CD4-positive, alpha-beta T cell treated with Interleukin-6 at 100 ng/mL for 8 hours (primary cell): ENCODE data around the gene POLDIP2.

Experiments used
- DNase-seq: peaks from one replicate; pipeline ENCODE4 v3.0.0-alpha.2; 2020; ENCODE audit warnings: mixed read lengths, low spot score

POLDIP2 gene

GRCh38 chr17:28317099-28317965 lies 40.0 kb downstream of the POLDIP2 start:
- DNase-seq = no peak

- DNase-seq = no peak
Observed at GRCh38 chr17:28315846-28316705, 41.3 kb downstream of the POLDIP2 start.

DNA sequence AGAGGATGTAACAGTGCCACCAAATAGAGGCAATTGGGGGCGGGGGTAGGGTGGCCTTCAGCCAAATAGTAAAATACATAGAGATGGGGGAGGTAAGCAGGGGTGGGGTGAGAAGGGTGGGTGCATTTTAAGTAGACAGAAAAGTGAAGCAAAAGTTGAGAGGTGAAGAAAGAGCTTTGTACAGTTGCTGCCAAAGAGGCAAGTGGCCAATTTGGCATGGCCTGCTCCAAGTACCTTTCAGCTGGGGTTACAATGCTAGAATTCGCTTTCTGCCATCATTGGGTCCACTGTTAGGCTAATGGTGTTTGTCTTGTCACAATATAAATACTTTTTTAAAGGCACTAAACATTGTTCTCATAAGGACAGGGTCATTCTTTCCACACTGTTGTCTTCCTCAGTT lies 43.5 kb downstream of the POLDIP2 start:
- DNase-seq = no peak

- no peak for DNase-seq
Observed at GRCh38 chr17:28306954-28307401, 50.3 kb downstream of the POLDIP2 start.

GRCh38 chr17:28298449-28298848 lies 58.9 kb downstream of the POLDIP2 start:
- DNase-seq = no peak
